HepG2 (cell line): ENCODE results near the gene CLDN24.

Experiments used
- ARNT2 ChIP-seq: sonication (generic); formaldehyde crosslinking; IDR thresholded peaks from 2 replicates; pipeline ENCODE4 v1.8.0; 2022; ENCODE audit warnings: mild to moderate bottlenecking, low read depth, missing genetic modification reagents, moderate library complexity
- EZH2 ChIP-seq: conservative IDR thresholded peaks from 2 replicates; pipeline ENCODE4 v1.6.1; 2012; ENCODE audit warnings: mild to moderate bottlenecking, low read depth, low read length, moderate library complexity
- FLYWCH1 ChIP-seq: sonication (generic); formaldehyde crosslinking; IDR thresholded peaks from 2 replicates; pipeline ENCODE4 v1.8.1; 2023; ENCODE audit warnings: mild to moderate bottlenecking, missing genetic modification reagents
- KLF9 ChIP-seq: IDR thresholded peaks from 2 replicates; pipeline ENCODE4 v1.6.1; 2016; ENCODE audit warnings: low read depth
- POLR2AphosphoS5 ChIP-seq: IDR thresholded peaks from 2 replicates; pipeline ENCODE4 v1.6.1; 2012; ENCODE audit warnings: low read depth, low read length
- SIN3A ChIP-seq: IDR thresholded peaks from 2 replicates; pipeline ENCODE4 v1.6.1; 2011; ENCODE audit warnings: low read depth, mild to moderate bottlenecking, control low read depth, low read length, borderline replicate concordance
- SIN3B ChIP-seq: fragments of 150-350 bp; IDR thresholded peaks from 2 replicates; pipeline ENCODE4 v1.6.1; 2014; ENCODE audit warnings: low read length
- TARDBP ChIP-seq: sonication (generic); formaldehyde crosslinking; IDR thresholded peaks from 2 replicates; pipeline ENCODE4 v1.8.0; 2022; ENCODE audit warnings: mild to moderate bottlenecking, missing genetic modification reagents
- ZFP62 ChIP-seq: sonication (generic); formaldehyde crosslinking; IDR thresholded peaks from 2 replicates; pipeline ENCODE4 v1.4.0; 2020; ENCODE audit warnings: missing genetic modification reagents
- ZNF256 ChIP-seq: sonication (generic); formaldehyde crosslinking; conservative IDR thresholded peaks from 2 replicates; pipeline ENCODE4 v1.4.0; 2020; ENCODE audit warnings: missing genetic modification reagents
- ZSCAN21 ChIP-seq: sonication (generic); formaldehyde crosslinking; IDR thresholded peaks from 2 replicates; pipeline ENCODE4 v1.8.0; 2022; ENCODE audit warnings: mild to moderate bottlenecking, missing genetic modification reagents, moderate library complexity, borderline replicate concordance
- TF ChIP-seq, protein P1 (sequence below): IDR thresholded peaks from 2 replicates; pipeline ENCODE4 v1.6.1; 2012; ENCODE audit warnings: inconsistent platforms
- TF ChIP-seq, protein P2 (sequence below): sonication (generic); formaldehyde crosslinking; IDR thresholded peaks from 2 replicates; pipeline ENCODE4 v1.5.0; 2020; ENCODE audit warnings: mild to moderate bottlenecking, missing genetic modification reagents, moderate library complexity
- TF ChIP-seq, protein P3 (sequence below): sonication (generic); formaldehyde crosslinking; IDR thresholded peaks from 2 replicates; pipeline ENCODE4 v1.4.0; 2020; ENCODE audit warnings: missing genetic modification reagents

DNA sequence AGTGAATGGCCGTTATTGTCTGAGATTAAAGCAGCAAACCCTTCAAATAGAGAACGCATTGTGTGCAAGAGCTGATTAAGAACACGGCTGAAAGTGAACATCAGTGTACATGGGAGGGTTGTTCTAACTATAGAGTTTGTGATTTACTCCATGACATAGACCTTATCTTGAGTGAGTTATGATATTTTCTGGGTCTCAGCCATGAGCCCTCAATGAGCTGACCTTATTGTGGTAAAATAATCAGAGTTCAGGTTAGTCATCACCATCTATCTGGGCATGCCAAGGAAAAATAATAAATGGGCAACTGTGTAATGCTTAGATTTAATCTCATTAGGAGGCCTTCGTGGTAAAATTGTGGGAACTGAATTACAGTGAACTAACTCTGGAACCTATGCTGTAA is 33.2 kb upstream of the CLDN24 start:
- TF ChIP-seq, protein P1, sequence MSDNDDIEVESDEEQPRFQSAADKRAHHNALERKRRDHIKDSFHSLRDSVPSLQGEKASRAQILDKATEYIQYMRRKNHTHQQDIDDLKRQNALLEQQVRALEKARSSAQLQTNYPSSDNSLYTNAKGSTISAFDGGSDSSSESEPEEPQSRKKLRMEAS, result no peak
- no peak for TF ChIP-seq FLYWCH1 (CRISPR knock-in tag)
- TF ChIP-seq TARDBP (CRISPR knock-in tag), result no peak
- no peak for TF ChIP-seq ZNF256 (CRISPR knock-in tag)
- no peak for TF ChIP-seq ZSCAN21 (CRISPR knock-in tag)
- TF ChIP-seq EZH2, result no peak
- no peak for TF ChIP-seq KLF9
- TF ChIP-seq, protein P2, sequence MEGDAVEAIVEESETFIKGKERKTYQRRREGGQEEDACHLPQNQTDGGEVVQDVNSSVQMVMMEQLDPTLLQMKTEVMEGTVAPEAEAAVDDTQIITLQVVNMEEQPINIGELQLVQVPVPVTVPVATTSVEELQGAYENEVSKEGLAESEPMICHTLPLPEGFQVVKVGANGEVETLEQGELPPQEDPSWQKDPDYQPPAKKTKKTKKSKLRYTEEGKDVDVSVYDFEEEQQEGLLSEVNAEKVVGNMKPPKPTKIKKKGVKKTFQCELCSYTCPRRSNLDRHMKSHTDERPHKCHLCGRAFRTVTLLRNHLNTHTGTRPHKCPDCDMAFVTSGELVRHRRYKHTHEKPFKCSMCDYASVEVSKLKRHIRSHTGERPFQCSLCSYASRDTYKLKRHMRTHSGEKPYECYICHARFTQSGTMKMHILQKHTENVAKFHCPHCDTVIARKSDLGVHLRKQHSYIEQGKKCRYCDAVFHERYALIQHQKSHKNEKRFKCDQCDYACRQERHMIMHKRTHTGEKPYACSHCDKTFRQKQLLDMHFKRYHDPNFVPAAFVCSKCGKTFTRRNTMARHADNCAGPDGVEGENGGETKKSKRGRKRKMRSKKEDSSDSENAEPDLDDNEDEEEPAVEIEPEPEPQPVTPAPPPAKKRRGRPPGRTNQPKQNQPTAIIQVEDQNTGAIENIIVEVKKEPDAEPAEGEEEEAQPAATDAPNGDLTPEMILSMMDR (CRISPR knock-in tag), result no peak
- TF ChIP-seq SIN3B, result no peak
- no peak for TF ChIP-seq SIN3A
- TF ChIP-seq POLR2AphosphoS5, result no peak
- no peak for TF ChIP-seq ZFP62 (CRISPR knock-in tag)
- TF ChIP-seq, protein P3, sequence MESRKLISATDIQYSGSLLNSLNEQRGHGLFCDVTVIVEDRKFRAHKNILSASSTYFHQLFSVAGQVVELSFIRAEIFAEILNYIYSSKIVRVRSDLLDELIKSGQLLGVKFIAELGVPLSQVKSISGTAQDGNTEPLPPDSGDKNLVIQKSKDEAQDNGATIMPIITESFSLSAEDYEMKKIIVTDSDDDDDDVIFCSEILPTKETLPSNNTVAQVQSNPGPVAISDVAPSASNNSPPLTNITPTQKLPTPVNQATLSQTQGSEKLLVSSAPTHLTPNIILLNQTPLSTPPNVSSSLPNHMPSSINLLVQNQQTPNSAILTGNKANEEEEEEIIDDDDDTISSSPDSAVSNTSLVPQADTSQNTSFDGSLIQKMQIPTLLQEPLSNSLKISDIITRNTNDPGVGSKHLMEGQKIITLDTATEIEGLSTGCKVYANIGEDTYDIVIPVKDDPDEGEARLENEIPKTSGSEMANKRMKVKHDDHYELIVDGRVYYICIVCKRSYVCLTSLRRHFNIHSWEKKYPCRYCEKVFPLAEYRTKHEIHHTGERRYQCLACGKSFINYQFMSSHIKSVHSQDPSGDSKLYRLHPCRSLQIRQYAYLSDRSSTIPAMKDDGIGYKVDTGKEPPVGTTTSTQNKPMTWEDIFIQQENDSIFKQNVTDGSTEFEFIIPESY, result no peak
- TF ChIP-seq ARNT2 (CRISPR knock-in tag), result no peak
